Measurements from ENCODE around the gene IFT27.

DNA sequence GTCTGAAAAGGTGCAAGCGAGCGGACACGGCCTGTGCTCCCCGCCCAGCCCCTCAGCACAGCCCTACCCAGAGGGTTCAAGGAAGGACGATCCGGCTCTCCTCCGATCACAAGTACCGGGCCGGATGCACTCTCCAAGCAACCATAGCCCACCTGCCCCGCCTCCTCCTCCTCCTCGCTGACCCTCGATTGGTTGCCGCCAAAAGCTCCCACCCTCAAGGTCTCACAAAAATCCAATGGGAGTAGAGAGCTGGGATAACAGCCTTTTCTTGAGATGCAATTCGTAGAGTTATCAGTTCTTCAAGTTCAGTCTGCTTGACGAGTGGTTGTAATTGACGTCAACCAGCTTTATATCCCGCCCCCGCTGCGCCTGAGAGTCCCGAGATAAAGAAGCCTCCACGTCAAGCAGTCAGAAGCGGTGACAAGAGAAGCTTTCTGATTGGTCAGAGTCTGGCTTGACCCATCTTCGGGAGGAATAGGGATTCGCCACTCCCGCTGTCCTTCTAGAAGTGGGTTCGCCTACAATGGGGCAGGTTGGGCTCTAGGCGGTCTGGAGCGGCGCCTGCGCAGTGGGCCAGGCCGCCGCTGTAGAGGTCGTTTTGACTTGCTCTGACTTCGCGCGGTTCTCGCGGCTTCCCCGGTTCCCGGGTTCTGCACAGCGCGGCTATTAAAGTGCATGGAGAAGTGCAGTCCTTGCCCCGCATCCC, at the start of gene IFT27:
- TF ChIP-seq CTCF (conservative IDR thresholded peaks at IDR 0.05; ENCODE audit: low read depth in 2 of 2) (no peak), POLR2AphosphoS5 (IDR thresholded peaks at IDR 0.05; ENCODE audit: low read depth) (peak; percentile 56), JUNB (IDR thresholded peaks at IDR 0.05; ENCODE audit: unreplicated experiment) (no peak), EZH2 (IDR thresholded peaks at IDR 0.05; ENCODE audit: low read depth, unreplicated experiment) (no peak), EZH2phosphoT487 (IDR thresholded peaks at IDR 0.05; ENCODE audit: unreplicated experiment) (no peak), REST (IDR thresholded peaks at IDR 0.05; ENCODE audit: unreplicated experiment) (no peak), ZNF331 (CRISPR knock-in tag; IDR thresholded peaks at IDR 0.05; ENCODE audit: low read depth) (no peak), STAT1 (IDR thresholded peaks at IDR 0.05; ENCODE audit: unreplicated experiment) (no peak), CREB1 (CRISPR knock-in tag; IDR thresholded peaks at IDR 0.05; ENCODE audit: low read depth) (peak; percentile 85), ZNF462 (CRISPR knock-in tag; IDR thresholded peaks at IDR 0.05) (no peak), ZNF114 (CRISPR knock-in tag; IDR thresholded peaks at IDR 0.05) (no peak), NANOG (IDR thresholded peaks at IDR 0.05; ENCODE audit: borderline replicate concordance) (no peak; the same call in 1 of the 2 replicates)
- TF ChIP-seq, protein P1, sequence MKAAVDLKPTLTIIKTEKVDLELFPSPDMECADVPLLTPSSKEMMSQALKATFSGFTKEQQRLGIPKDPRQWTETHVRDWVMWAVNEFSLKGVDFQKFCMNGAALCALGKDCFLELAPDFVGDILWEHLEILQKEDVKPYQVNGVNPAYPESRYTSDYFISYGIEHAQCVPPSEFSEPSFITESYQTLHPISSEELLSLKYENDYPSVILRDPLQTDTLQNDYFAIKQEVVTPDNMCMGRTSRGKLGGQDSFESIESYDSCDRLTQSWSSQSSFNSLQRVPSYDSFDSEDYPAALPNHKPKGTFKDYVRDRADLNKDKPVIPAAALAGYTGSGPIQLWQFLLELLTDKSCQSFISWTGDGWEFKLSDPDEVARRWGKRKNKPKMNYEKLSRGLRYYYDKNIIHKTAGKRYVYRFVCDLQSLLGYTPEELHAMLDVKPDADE (IDR thresholded peaks at IDR 0.05) = no peak

Data from GM23338 (cell line).